GM21367 (cell line): ENCODE measurements around the gene SYT7.
"Not testable (repeated sequence)": the region's sequence is repeated elsewhere in the genome, so short reads cannot be mapped to it uniquely, and the experiment has no call there.

ENCODE experiments used
- ATAC-seq: cut with Tn5 transposase; IDR thresholded peaks from one replicate; pipeline ENCODE4 v1.9.1; 2021; ENCODE audit not compliant: unreplicated experiment

SYT7 gene

GRCh38 chr11:61482513-61482912, 98.4 kb downstream of the SYT7 start:
- no peak for ATAC-seq

- no peak for ATAC-seq
Observed at GRCh38 chr11:61481806-61482205, 99.1 kb downstream of the SYT7 start.

- ATAC-seq: no peak
Observed at GRCh38 chr11:61480994-61481335, 99.9 kb downstream of the SYT7 start.

DNA sequence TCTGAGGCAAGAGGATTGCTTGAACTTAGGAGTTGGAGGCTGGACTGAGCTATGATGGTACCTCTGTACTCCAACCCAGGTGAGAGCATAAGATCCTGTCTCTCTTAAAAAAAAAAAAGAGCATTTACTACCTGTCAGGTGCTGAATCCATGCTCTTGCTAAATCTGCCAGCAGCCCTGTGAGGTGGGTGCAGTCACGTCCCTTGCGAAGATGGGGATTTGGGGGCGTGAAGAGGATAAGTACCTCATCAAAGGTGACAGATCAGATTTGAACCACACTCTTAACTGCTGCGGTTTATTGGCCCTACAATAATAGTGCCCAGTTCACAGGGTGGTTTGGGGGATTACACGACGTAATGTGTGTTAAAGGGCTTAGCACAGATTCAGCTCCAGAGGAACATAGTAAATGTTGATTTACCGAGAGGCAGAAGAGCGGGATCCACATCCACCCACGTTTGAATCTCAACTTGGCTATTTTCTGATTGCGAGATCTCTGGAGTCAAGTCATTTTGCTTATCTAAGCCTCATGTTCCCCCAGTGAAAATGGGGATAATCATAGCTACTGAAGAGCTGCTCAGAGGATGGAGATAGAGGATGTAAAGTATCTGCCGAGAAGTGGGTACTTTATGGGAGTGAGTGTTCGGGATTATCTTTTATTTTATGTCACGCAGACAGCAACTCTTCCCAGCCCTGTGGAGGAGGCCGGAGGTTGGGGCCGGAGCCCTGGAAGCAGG, 100.4 kb downstream of the SYT7 start:
- no peak for ATAC-seq

DNA sequence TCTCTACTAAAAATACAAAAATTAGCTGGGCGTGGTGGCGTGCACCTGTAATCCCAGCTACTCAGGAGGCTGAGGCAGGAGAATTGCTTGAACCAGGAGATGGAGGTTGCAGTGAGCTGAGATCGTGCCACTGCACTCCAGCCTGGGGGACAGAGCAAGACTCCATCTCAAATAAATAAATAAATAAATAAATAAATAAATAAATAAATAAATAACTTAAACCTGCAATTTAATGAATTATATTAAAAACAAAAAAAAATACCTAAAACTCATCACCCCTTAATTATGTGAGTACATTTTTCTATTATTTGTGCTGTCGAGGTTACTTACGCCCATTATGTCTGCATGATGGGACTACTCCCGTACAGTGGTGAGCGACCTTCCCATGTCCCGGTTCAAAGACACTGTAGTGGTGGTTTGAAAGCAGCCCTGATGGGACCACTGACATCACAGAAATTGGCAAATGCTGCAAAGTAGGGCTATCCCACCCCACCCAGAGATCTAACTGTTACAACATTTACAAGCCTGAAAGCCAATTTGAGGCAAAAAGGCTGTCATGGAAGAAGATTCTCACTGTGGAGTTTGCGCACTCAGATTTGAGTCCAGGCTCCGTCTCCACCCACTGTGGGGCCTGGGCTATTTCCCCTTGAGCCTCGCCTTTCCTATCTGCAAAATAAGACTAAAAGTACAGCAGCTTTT, 101.4 kb downstream of the SYT7 start:
- not testable (repeated sequence) for ATAC-seq

GRCh38 chr11:61477727-61478148, 103.1 kb downstream of the SYT7 start:
- ATAC-seq: no peak

- no peak for ATAC-seq
Observed at GRCh38 chr11:61477126-61477525, 103.8 kb downstream of the SYT7 start.

DNA sequence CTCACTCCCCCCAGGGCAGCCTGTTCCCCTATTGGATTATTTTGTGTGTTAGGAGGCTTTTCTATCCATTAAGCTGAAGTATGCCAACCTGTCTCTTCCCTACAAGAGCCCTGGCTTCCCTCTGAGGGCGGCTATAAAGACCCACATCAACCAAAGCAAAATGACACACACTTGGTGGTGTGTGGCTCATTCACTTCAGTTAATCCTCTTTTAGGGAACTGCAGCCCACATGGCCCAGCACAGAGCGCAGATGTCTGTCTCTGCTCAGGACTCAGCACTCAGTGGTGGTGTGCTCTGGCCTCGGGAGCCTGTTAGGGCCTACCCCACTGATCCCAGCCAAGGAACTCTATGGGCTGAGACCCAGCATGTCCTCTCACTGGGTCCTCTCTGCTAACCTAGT, 104.5 kb downstream of the SYT7 start:
- no peak for ATAC-seq

GRCh38 chr11:61475433-61475832, 105.4 kb downstream of the SYT7 start:
- ATAC-seq: no peak

DNA sequence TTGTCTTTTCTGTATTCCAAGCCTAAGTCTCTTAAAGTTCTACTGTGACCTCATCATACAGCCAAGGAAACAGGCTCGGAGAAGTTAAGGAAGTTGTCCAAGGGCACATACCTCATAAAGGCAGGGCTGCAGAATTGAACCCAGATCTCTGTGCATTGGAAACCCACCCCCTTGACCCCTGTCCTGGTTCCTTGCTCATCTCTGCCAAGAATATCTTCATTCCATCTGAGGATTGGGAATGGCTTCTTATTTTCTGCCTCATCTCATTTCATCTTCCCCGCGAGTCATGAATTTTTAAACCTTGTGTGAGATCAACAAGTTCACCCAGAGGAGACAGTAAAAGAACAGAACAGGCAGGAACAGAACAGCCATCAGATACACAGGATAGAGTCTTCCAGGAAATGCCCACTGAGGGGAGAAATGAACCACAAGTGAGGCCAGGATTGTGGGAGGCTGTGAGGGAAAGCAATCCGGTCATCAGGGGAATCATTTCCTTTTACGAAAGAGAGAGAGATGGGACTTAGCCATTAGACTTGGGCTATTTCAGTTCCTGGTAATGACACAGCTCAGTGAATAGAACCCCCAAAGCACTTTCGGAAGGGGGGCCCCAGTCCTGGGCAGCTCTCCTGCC, 106.7 kb downstream of the SYT7 start:
- no peak for ATAC-seq

DNA sequence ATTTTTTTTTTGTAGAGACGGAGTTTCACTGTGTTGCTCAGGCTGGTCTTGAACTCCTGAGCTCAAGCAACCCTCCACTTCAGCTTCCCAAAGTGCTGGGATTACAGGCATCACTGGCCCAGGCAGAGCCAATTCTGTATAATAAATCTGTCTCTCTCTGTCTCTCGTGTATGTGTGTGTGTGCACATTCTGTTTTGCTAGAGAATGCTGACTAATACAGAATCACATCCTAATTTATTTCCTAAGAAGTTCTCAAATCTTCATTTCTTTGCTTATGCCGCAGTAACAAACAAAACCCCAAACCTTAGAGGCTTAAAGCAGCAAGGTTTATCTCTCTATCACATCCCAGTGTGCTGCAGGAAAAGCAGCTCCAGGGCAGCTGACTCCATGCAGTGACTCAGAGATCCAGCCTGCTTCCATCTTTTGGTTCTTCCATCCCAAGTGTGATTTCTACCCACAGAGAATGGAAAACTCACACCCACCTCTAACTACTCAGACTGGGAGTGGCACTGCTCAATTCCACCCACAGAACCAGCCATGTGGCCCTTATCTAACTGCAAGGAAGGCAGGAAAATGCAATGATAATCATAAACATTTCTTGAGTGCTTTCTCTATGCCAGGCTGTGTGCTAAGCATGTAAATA, 107.4 kb downstream of the SYT7 start:
- ATAC-seq: no peak

- no peak for ATAC-seq
Observed at GRCh38 chr11:61472868-61473267, 108.0 kb downstream of the SYT7 start.

- ATAC-seq: no peak
Observed at GRCh38 chr11:61472282-61472681, 108.6 kb downstream of the SYT7 start.

DNA sequence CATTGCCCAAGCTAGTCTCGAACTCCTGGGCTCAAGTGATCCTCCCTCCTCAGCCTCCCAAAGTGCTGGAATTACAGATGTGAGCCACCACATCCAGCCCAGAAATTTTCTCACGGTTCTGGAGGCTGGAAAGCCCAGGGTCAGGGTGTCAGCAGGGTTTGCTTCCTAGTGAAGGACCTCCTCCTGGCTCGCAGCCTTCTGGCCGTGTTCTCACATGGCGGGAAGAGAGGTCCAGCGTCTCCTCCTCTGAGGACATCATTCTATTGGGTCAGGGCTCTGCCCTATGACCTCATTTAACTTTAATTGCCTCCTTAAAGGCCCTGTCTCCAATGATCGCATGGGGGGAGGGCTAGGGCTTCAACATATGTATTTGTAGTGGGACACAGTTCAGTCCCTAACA, 112.9 kb downstream of the SYT7 start:
- no peak for ATAC-seq

- ATAC-seq: not testable (repeated sequence)
Observed at GRCh38 chr11:61467602-61468001, 113.3 kb downstream of the SYT7 start.
